Keratinocyte (primary cell): ENCODE results near the gene TOB2.
"Not testable (repeated sequence)": the region's sequence is repeated elsewhere in the genome, so short reads cannot be mapped to it uniquely, and the experiment has no call there.

ENCODE experiments used
- EZH2 ChIP-seq: IDR thresholded peaks from one replicate; pipeline ENCODE4 v1.6.1; 2012; ENCODE audit warnings: inconsistent platforms, mild to moderate bottlenecking, low read length, moderate library complexity
- TF ChIP-seq, protein P1 (sequence below), 3 experiments: IDR thresholded peaks in 1 of 3; conservative IDR thresholded peaks in 1 of 3; optimal IDR thresholded peaks in 1 of 3; 2 replicates in 2 of 3; 3 replicates in 1 of 3; pipeline versions ENCODE3 to v1.5.1; 2011; ENCODE audit warnings: low read length in 3 of 3, mild to moderate bottlenecking in 3 of 3, moderate library complexity in 2 of 3, control low read depth in 1 of 3, inconsistent platforms in 1 of 3; ENCODE audit not compliant: insufficient read depth in 2 of 3; ENCODE audit errors: extremely low read depth in 1 of 3

DNA sequence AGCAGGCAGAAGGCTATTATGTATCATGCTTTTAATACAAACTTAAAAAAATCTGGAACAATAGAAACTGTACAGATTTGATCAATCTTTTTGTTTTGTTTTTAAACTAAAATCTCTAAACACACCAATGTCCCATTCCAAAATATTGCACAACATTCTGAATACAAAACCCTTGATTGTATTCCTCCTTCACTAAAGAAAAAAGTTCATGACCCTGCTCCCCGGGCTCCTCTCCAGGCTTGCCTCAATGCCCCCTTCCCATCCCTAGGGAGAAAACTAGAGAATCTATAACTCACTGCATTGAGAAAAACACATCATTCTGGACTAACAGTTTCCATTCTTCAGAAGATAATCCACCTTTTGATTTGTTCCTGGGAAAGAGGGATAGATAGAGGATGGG, 13.1 kb downstream of the TOB2 start:
- TF ChIP-seq, protein P1, sequence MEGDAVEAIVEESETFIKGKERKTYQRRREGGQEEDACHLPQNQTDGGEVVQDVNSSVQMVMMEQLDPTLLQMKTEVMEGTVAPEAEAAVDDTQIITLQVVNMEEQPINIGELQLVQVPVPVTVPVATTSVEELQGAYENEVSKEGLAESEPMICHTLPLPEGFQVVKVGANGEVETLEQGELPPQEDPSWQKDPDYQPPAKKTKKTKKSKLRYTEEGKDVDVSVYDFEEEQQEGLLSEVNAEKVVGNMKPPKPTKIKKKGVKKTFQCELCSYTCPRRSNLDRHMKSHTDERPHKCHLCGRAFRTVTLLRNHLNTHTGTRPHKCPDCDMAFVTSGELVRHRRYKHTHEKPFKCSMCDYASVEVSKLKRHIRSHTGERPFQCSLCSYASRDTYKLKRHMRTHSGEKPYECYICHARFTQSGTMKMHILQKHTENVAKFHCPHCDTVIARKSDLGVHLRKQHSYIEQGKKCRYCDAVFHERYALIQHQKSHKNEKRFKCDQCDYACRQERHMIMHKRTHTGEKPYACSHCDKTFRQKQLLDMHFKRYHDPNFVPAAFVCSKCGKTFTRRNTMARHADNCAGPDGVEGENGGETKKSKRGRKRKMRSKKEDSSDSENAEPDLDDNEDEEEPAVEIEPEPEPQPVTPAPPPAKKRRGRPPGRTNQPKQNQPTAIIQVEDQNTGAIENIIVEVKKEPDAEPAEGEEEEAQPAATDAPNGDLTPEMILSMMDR (optimal IDR thresholded peaks at IDR 0.05 in 1 of 3, IDR thresholded peaks at IDR 0.05 in 1 of 3, conservative IDR thresholded peaks at IDR 0.05 in 1 of 3; ENCODE audit: extremely low read depth in 1 of 3, insufficient read depth in 2 of 3, low read length in 3 of 3), result not testable (repeated sequence)
- TF ChIP-seq EZH2, result not testable (repeated sequence)
